Natural killer cell treated with Interleukin-12 subunit alpha and Interleukin-12 subunit beta and Interleukin-15 and Interleukin-18, amount 100 ng/mL, for 72 hours (primary cell): ENCODE measurements around the gene FGB. TPM values are rescaled to one million over a fixed set of nuclear protein-coding genes. Genes with fewer than 3 reads are reported as not detected.

Experiments
- ATAC-seq, 2 donors: fragments of 150-1000 bp; cut with Tn5 transposase in 1 of 2; sonication (Bioruptor Pico), chemical (Tn5 transposase) in 1 of 2; 2 replicates each; pipeline ENCODE4 v1.10.0; 2021
- DNase-seq: peaks from one replicate; pipeline ENCODE4 v3.0.0; 2022; ENCODE audit warnings: low spot score
- H3K27ac Mint-ChIP-seq, 2 donors: 1 replicate in 1 of 2; 2 replicates in 1 of 2; pipeline ENCODE4 v1.8.0; 2022; ENCODE audit warnings: mixed read lengths in 2 of 2, mild to moderate bottlenecking in 1 of 2, moderate library complexity in 1 of 2
- H3K27me3 Mint-ChIP-seq, 2 donors: 1 replicate in 1 of 2; 2 replicates in 1 of 2; pipeline ENCODE4 v1.8.0; 2022; ENCODE audit warnings: mixed read lengths in 2 of 2
- H3K36me3 Mint-ChIP-seq: one replicate; pipeline ENCODE4 v1.8.0; 2022; ENCODE audit warnings: mixed read lengths
- H3K4me1 Mint-ChIP-seq, 2 donors: 1 replicate in 1 of 2; 2 replicates in 1 of 2; pipeline ENCODE4 v1.8.0; 2022; ENCODE audit warnings: low read depth in 2 of 2, mixed read lengths in 2 of 2, mild to moderate bottlenecking in 1 of 2
- H3K4me3 Mint-ChIP-seq: one replicate; pipeline ENCODE4 v1.8.0; 2022; ENCODE audit warnings: mixed read lengths
- H3K9me3 Mint-ChIP-seq: 2 replicates; pipeline ENCODE4 v1.8.0; 2022; ENCODE audit warnings: mixed read lengths
- total RNA-seq, 2 donors: library from RNA; stranded (reverse); gene quantifications; one replicate each; pipeline ENCODE4 v1.2.3, GENCODE V29; 2022

Gene FGB
- total RNA-seq, 2 donors from 2014 or later, result not detected

DNA sequence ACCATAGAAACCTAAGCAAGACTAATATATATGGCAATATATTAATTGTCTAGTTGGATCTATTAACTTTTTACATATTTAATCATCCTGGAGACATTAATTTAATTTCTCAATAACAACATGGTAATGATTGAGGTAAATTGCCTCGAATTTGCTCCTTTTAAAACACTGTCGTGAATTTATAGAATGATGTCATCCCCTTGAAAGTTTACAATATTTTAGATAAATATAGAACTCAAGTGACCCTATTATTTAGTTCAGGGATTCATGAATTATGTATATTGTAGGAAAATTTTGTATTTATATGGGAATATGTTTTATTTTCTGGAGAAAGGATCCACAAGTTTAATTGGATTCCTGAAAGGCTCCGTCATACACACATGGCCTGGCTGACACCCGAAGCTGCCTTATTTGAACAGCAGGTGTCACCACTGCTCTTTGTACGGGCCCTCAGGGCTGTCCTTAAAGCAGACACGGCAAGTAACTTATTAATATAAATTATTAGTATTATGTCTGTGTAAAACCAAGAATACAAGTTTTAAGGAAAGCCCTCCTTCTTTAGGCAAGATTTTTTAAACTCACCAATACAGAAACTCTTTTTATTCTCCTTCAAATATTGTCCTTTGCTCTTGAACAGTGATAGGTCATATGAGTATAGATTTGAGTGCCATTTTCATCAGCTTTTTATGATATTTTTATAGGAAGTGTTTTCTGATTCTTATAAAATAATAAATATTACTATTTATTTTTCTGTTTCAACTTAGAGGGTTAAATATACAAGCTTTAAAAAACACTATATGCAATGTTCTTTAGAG, 10.7 kb upstream of the FGB start:
- DNase-seq, result peak; percentile 67
- Mint-ChIP-seq H3K9me3 (no peaks in the 10 kb centered on the region), H3K4me1 (peaks cover 18 to 21% of the 10 kb centered on the region in 2 donors), H3K4me3 (no peak overlapping the region), H3K27ac (no peak overlapping the region), H3K27me3 (no peaks in the 10 kb centered on the region), H3K36me3 (peaks cover 14% of the 10 kb centered on the region)
- ATAC-seq, result peak in 1 of 2 donors; percentile 58

- Mint-ChIP-seq H3K4me1 (no peaks in the 10 kb centered on the region), H3K4me3 (no peak overlapping the region), H3K27ac (no peak overlapping the region), H3K27me3 (peaks cover 5 to 11% of the 10 kb centered on the region in 2 donors), H3K9me3 (no peaks in the 10 kb centered on the region), H3K36me3 (no peaks in the 10 kb centered on the region)
- ATAC-seq, result peak in 1 of 2 donors; percentile 28
- no peak for DNase-seq
Measured at GRCh38 chr4:154559141-154559493, 3.7 kb upstream of the FGB start.

DNA sequence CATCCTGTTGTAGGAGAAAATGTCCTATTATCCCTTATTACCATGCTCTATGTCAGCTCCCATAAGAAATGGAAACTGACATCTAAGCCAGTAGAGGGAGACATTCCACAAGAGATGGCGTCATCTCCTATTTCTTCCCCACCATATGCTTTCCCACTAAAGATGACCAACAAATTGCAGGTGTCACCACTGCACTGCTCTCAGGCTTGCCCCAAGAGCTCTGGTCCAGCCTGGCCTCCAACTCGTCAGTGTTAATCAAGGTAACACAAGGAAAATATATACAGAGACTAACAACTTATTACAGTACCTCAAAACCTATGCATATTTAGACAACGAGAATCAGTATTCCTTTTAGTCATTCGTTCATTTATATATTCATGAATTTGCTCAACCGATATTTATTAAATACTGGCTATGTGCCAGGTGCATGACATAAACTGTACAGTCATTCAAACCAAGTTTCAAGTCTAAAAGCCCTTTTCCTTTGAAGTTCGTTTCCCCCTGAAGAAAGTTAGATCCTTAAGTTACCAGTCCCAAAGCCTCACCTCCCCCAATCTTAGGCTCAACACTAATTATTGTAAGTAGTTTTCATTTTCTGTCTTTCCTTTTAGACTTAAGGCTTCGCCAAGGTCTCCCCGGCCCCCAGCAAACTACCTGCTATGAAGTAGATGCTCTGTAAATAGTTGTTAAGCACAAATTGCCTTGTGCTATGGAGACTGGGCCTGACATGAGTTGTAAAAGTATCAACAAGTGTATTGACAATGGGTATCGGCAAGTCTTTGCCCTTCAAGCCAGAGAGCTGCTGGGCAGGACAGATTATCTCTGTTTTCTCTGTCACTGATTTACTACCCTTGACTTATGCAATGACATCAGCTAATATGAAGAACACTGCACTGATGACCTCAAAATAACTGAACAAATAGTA, 3.1 kb upstream of the FGB start:
- H3K27me3 Mint-ChIP-seq, result peaks cover 5 to 11% of the 10 kb centered on the region in 2 donors
- H3K36me3 Mint-ChIP-seq, result no peaks in the 10 kb centered on the region
- no peak overlapping the region for H3K27ac Mint-ChIP-seq
- H3K4me1 Mint-ChIP-seq, result no peaks in the 10 kb centered on the region
- ATAC-seq (peak; percentile 38 to 61), DNase-seq (no peak)
- H3K4me3 Mint-ChIP-seq, result no peak overlapping the region
- H3K9me3 Mint-ChIP-seq, result no peaks in the 10 kb centered on the region

DNA sequence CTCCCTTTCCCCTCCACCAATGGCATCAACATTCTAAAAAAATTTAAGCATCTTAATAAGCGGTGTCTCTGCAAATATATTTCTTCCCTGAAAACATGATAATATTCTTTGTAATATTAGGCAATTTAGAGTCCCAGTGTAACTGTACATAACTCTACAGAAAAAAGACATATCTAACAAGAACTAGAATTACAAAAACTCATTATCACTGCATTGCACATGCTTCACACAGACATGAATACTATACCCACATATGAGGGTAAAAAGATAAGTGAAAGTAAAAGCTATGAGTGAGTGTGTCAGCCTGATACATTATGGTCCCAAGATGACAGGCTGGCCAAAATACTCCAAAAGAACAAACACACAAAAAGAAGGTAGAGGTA, 2.4 kb upstream of the FGB start:
- Mint-ChIP-seq H3K27me3 (peaks cover 5 to 11% of the 10 kb centered on the region in 2 donors), H3K27ac (no peak overlapping the region), H3K4me3 (no peak overlapping the region), H3K36me3 (no peaks in the 10 kb centered on the region), H3K9me3 (no peaks in the 10 kb centered on the region), H3K4me1 (no peaks in the 10 kb centered on the region)
- ATAC-seq (peak in 1 of 2 donors; percentile 55), DNase-seq (no peak)

GRCh38 chr4:154560824-154561231, 2.0 kb upstream of the FGB start:
- Mint-ChIP-seq H3K27ac (no peak overlapping the region), H3K27me3 (peaks cover 5 to 11% of the 10 kb centered on the region in 2 donors), H3K36me3 (no peaks in the 10 kb centered on the region), H3K9me3 (no peaks in the 10 kb centered on the region), H3K4me3 (no peak overlapping the region), H3K4me1 (no peaks in the 10 kb centered on the region)
- no peak for DNase-seq
- peak in 1 of 2 donors; percentile 40 for ATAC-seq

GRCh38 chr4:154564311-154564710, 1.5 kb downstream of the FGB start:
- H3K4me3 Mint-ChIP-seq, result no peak overlapping the region
- DNase-seq, result no peak
- no peak for ATAC-seq
- H3K36me3 Mint-ChIP-seq, result no peaks in the 10 kb centered on the region
- peaks cover 5 to 11% of the 10 kb centered on the region in 2 donors for H3K27me3 Mint-ChIP-seq
- H3K27ac Mint-ChIP-seq, result no peak overlapping the region
- H3K9me3 Mint-ChIP-seq, result no peaks in the 10 kb centered on the region
- no peaks in the 10 kb centered on the region for H3K4me1 Mint-ChIP-seq

GRCh38 chr4:154565704-154566103, 2.9 kb downstream of the FGB start:
- H3K27ac Mint-ChIP-seq, result no peak overlapping the region
- peaks cover 7 to 9% of the 10 kb centered on the region in 2 donors for H3K27me3 Mint-ChIP-seq
- H3K9me3 Mint-ChIP-seq, result no peaks in the 10 kb centered on the region
- H3K4me3 Mint-ChIP-seq, result no peak overlapping the region
- ATAC-seq, result no peak
- no peaks in the 10 kb centered on the region for H3K4me1 Mint-ChIP-seq
- no peaks in the 10 kb centered on the region for H3K36me3 Mint-ChIP-seq
- DNase-seq, result no peak

GRCh38 chr4:154566639-154567204, 3.9 kb downstream of the FGB start:
- Mint-ChIP-seq H3K36me3 (no peaks in the 10 kb centered on the region), H3K27me3 (peaks cover 4 to 8% of the 10 kb centered on the region in 2 donors)

GRCh38 chr4:154569028-154569427, 6.2 kb downstream of the FGB start:
- Mint-ChIP-seq H3K9me3 (no peaks in the 10 kb centered on the region), H3K4me1 (no peaks in the 10 kb centered on the region), H3K4me3 (no peak overlapping the region), H3K27ac (no peak overlapping the region), H3K27me3 (peaks cover 4 to 13% of the 10 kb centered on the region in 2 donors), H3K36me3 (no peaks in the 10 kb centered on the region)
- ATAC-seq, result no peak
- DNase-seq, result no peak

More at GRCh38 chr4:154566639-154567204, 3.9 kb downstream of the FGB start:
- no peaks in the 10 kb centered on the region for H3K9me3 Mint-ChIP-seq
- no peaks in the 10 kb centered on the region for H3K4me1 Mint-ChIP-seq
- no peak overlapping the region for H3K4me3 Mint-ChIP-seq
- H3K27ac Mint-ChIP-seq, result no peak overlapping the region
- DNase-seq (no peak), ATAC-seq (no peak)

DNA sequence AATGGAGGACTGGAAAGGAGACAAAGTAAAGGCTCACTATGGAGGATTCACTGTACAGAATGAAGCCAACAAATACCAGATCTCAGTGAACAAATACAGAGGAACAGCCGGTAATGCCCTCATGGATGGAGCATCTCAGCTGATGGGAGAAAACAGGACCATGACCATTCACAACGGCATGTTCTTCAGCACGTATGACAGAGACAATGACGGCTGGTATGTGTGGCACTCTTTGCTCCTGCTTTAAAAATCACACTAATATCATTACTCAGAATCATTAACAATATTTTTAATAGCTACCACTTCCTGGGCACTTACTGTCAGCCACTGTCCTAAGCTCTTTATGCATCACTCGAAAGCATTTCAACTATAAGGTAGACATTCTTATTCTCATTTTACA, 6.8 kb downstream of the FGB start:
- Mint-ChIP-seq H3K27ac (no peak overlapping the region), H3K4me1 (no peaks in the 10 kb centered on the region), H3K27me3 (peaks cover 4 to 13% of the 10 kb centered on the region in 2 donors), H3K9me3 (no peaks in the 10 kb centered on the region), H3K36me3 (no peaks in the 10 kb centered on the region), H3K4me3 (no peak overlapping the region)
- ATAC-seq, result no peak
- DNase-seq, result no peak

- no peaks in the 10 kb centered on the region for H3K36me3 Mint-ChIP-seq
- DNase-seq (no peak), ATAC-seq (no peak)
- no peak overlapping the region for H3K27ac Mint-ChIP-seq
- H3K4me1 Mint-ChIP-seq, result no peaks in the 10 kb centered on the region
- no peak overlapping the region for H3K4me3 Mint-ChIP-seq
- peaks cover 6 to 19% of the 10 kb centered on the region in 2 donors for H3K27me3 Mint-ChIP-seq
- H3K9me3 Mint-ChIP-seq, result no peaks in the 10 kb centered on the region
Measured at GRCh38 chr4:154573190-154573870, 10.5 kb downstream of the FGB start.

DNA sequence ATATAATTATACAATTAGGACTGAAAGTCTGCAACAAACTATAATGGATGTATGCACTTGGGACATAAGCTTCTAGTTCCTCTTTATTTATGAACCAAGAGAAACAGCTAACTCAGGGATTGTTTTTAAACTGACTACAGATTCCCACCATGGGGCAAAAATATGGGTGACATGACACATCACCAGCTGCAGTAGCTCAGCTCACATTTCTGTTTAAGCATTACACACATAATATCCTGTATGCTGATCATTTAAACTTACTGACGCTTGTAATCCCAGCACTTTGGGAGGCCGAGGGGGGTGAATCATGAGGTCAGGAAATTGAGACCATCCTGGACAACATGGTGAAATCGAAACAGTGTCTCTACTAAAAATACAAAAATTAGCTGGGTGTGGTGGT, 11.5 kb downstream of the FGB start:
- peaks cover 7 to 23% of the 10 kb centered on the region in 2 donors for H3K27me3 Mint-ChIP-seq
- H3K4me1 Mint-ChIP-seq, result no peaks in the 10 kb centered on the region

GRCh38 chr4:154577324-154577723, 14.5 kb downstream of the FGB start:
- ATAC-seq, result no peak
- Mint-ChIP-seq H3K27me3 (peaks cover 10 to 26% of the 10 kb centered on the region in 2 donors), H3K9me3 (no peaks in the 10 kb centered on the region), H3K36me3 (no peaks in the 10 kb centered on the region), H3K4me3 (no peak overlapping the region), H3K27ac (no peak overlapping the region), H3K4me1 (no peaks in the 10 kb centered on the region)
- no peak for DNase-seq

More for the DNA sequence above, 11.5 kb downstream of the FGB start:
- ATAC-seq (no peak), DNase-seq (no peak)
- Mint-ChIP-seq H3K27ac (no peak overlapping the region), H3K36me3 (no peaks in the 10 kb centered on the region), H3K4me3 (no peak overlapping the region), H3K9me3 (no peaks in the 10 kb centered on the region)
